ENCODE data around the gene LRIG2. TPM values are rescaled to one million over a fixed set of nuclear protein-coding genes. Genes with fewer than 3 reads are reported as not detected.
"Not testable (repeated sequence)": the region's sequence is repeated elsewhere in the genome, so short reads cannot be mapped to it uniquely, and the experiment has no call there.

LRIG2 gene
- total and polyA plus RNA-seq, 12 donors: 3.0 to 11.3 (median 8.3) TPM

GRCh38 chr1:113042285-113043143 is 30.5 kb upstream of the LRIG2 start:
- peak overlapping the region in 2 of 10 donors; percentile 3 to 31 for H3K27ac ChIP-seq

GRCh38 chr1:113043144-113043488 is 29.9 kb upstream of the LRIG2 start:
- Histone ChIP-seq H3K27ac (peak overlapping the region in 1 of 10 donors; percentile 31), H3K4me1 (peaks cover 0 to 39% (median 13%) of the 10 kb centered on the region in 9 donors)
- not testable (repeated sequence) for H3K36me3 ChIP-seq, DNase-seq, H3K27me3 ChIP-seq, ATAC-seq, H3K4me3 ChIP-seq, H3K9me3 ChIP-seq
- 68 to 70% methylated on average over 12 of the region's 12 CpGs for WGBS, 2 donors
- intact Hi-C loops (cut with DNase I): loop anchor here (2.0 to 10.0 kb wide), 12 partner anchors 86 to 328 kb away; partner anchors contain the start of genes PPM1J (in 5 of the 10) and SLC16A1 (in 5 of the 10)

More at GRCh38 chr1:113042285-113043143, 30.5 kb upstream of the LRIG2 start:
- ATAC-seq (peak; percentile 76 to 94 (median 92)), DNase-seq (peak; percentile 62 to 75)
- no peaks in the 10 kb centered on the region for H3K36me3 ChIP-seq
- no peak overlapping the region for H3K4me3 ChIP-seq
- 15 to 17% methylated on average over 11 of the region's 11 CpGs for WGBS, 2 donors
- H3K4me1 ChIP-seq: peaks cover 0 to 39% (median 13%) of the 10 kb centered on the region in 9 donors
- intact Hi-C loops (cut with DNase I): loop anchor here (1.0 to 10.0 kb wide), 15 partner anchors 85 to 328 kb away; partner anchors contain the start of genes PPM1J (in 5 of the 10) and SLC16A1 (in 5 of the 10)
- no peaks in the 10 kb centered on the region for H3K27me3 ChIP-seq
- TF ChIP-seq CTCF (IDR thresholded peaks at IDR 0.05): peak; percentile 29 to 77 (median 62)
- no peaks in the 10 kb centered on the region for H3K9me3 ChIP-seq

- no peaks in the 10 kb centered on the region for H3K36me3 ChIP-seq
- H3K4me1 ChIP-seq: peaks cover 0 to 39% (median 13%) of the 10 kb centered on the region in 9 donors
- WGBS, 2 donors: 61 to 84% methylated on average over 4 of the region's 4 CpGs
- intact Hi-C loops (cut with DNase I): loop anchor here in 4 of 10 donors (10.0 kb wide), 4 partner anchors 92 to 332 kb away; partner anchors contain the start of genes SLC16A1 (in 2 of the 4) and PPM1J (in 1 of the 4)
- no peaks in the 10 kb centered on the region for H3K27me3 ChIP-seq
- no peak for TF ChIP-seq CTCF (IDR thresholded peaks at IDR 0.05)
- H3K9me3 ChIP-seq: no peaks in the 10 kb centered on the region
- DNase-seq (no peak), ATAC-seq (no peak)
- no peak overlapping the region for H3K4me3 ChIP-seq
- peak overlapping the region in 1 of 10 donors; percentile 48 for H3K27ac ChIP-seq
These were observed 26.4 kb upstream of the LRIG2 start for GRCh38 chr1:113046569-113046968.

GRCh38 chr1:113048064-113048463 is 24.9 kb upstream of the LRIG2 start:
- H3K27ac ChIP-seq: no peak overlapping the region
- DNase-seq (no peak), ATAC-seq (no peak)
- no peaks in the 10 kb centered on the region for H3K9me3 ChIP-seq
- no peaks in the 10 kb centered on the region for H3K36me3 ChIP-seq
- 98 to 99% methylated on average over 3 of the region's 3 CpGs for WGBS, 2 donors
- H3K4me1 ChIP-seq: peaks cover 0 to 27% (median 1%) of the 10 kb centered on the region in 9 donors
- intact Hi-C loops (cut with DNase I): loop anchor here in 4 of 10 donors (10.0 kb wide), 4 partner anchors 93 to 333 kb away; partner anchors contain the start of genes SLC16A1 (in 2 of the 4) and PPM1J (in 1 of the 4)
- H3K27me3 ChIP-seq: no peaks in the 10 kb centered on the region
- no peak for TF ChIP-seq CTCF (IDR thresholded peaks at IDR 0.05)
- H3K4me3 ChIP-seq: no peak overlapping the region
